Neural crest cell (in vitro differentiated cells): ENCODE results near the gene SLC39A1. TPM values are rescaled to one million over a fixed set of nuclear protein-coding genes. Genes with fewer than 3 reads are reported as not detected.

ENCODE experiments used
- DNase-seq: peaks from one replicate; pipeline ENCODE4 v3.0.0; 2021; ENCODE audit warnings: low read depth, mixed read lengths, low spot score
- H3K27ac Mint-ChIP-seq: one replicate; pipeline ENCODE4 v1.8.0; 2021; ENCODE audit warnings: mild to moderate bottlenecking, mixed read lengths; ENCODE audit not compliant: unreplicated experiment
- H3K27me3 Mint-ChIP-seq: 2 replicates; pipeline ENCODE4 v1.8.0; 2021; ENCODE audit warnings: low read depth, mild to moderate bottlenecking, mixed read lengths
- H3K36me3 Mint-ChIP-seq: 2 replicates; pipeline ENCODE4 v1.8.0; 2021; ENCODE audit warnings: low read depth, mild to moderate bottlenecking, mixed read lengths
- H3K4me1 Mint-ChIP-seq: 2 replicates; pipeline ENCODE4 v1.8.0; 2021; ENCODE audit warnings: mixed read lengths
- H3K4me3 Mint-ChIP-seq: one replicate; pipeline ENCODE4 v1.8.0; 2021; ENCODE audit warnings: mild to moderate bottlenecking, mixed read lengths
- H3K9me3 Mint-ChIP-seq: 2 replicates; pipeline ENCODE4 v1.8.0; 2021; ENCODE audit warnings: mixed read lengths
- total RNA-seq: library from RNA; stranded (reverse); gene quantifications from 2 replicates; pipeline ENCODE4 v1.2.1, GENCODE V29; 2021
- TF ChIP-seq, protein P1 (sequence below): fragments of 200-600 bp; sonication (generic); conservative IDR thresholded peaks from 2 replicates; pipeline ENCODE4 v1.5.0; 2021; ENCODE audit warnings: antibody characterized with exemption, mild to moderate bottlenecking

Gene SLC39A1
- total RNA-seq, 1 donor from 2014 or later = 113 TPM

- peaks cover 2% of the 10 kb centered on the region for H3K27me3 Mint-ChIP-seq
- H3K4me1 Mint-ChIP-seq = peaks cover 58% of the 10 kb centered on the region
- TF ChIP-seq, protein P1, sequence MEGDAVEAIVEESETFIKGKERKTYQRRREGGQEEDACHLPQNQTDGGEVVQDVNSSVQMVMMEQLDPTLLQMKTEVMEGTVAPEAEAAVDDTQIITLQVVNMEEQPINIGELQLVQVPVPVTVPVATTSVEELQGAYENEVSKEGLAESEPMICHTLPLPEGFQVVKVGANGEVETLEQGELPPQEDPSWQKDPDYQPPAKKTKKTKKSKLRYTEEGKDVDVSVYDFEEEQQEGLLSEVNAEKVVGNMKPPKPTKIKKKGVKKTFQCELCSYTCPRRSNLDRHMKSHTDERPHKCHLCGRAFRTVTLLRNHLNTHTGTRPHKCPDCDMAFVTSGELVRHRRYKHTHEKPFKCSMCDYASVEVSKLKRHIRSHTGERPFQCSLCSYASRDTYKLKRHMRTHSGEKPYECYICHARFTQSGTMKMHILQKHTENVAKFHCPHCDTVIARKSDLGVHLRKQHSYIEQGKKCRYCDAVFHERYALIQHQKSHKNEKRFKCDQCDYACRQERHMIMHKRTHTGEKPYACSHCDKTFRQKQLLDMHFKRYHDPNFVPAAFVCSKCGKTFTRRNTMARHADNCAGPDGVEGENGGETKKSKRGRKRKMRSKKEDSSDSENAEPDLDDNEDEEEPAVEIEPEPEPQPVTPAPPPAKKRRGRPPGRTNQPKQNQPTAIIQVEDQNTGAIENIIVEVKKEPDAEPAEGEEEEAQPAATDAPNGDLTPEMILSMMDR = no peak
- no peak for DNase-seq
- peak overlapping the region; percentile 88 for H3K4me3 Mint-ChIP-seq
- H3K27ac Mint-ChIP-seq = no peak overlapping the region
- no peaks in the 10 kb centered on the region for H3K36me3 Mint-ChIP-seq
- H3K9me3 Mint-ChIP-seq = no peaks in the 10 kb centered on the region
These were observed 4.4 kb downstream of the SLC39A1 start for GRCh38 chr1:153958961-153959260.

- Mint-ChIP-seq H3K27ac (peak within 1 kb of the TSS; percentile 98), H3K9me3 (no peaks in the 10 kb centered on the region), H3K4me1 (peaks cover 53% of the 10 kb centered on the region), H3K27me3 (peaks cover 2% of the 10 kb centered on the region), H3K4me3 (peak within 1 kb of the TSS; percentile 88), H3K36me3 (no peaks in the 10 kb centered on the region)
- TF ChIP-seq, protein P1 = no peak
- DNase-seq = peak; percentile 93
These were observed 5.0 kb downstream of the SLC39A1 start, which contains the start of gene CRTC2 for GRCh38 chr1:153958111-153958960. Gene CRTC2 (minus strand): TSS chr1:153958612. CDS start chr1:153958497, 115 bp downstream.

GRCh38 chr1:153957744-153958110 lies 5.6 kb downstream of the SLC39A1 start:
- peak overlapping the region; percentile 88 for H3K4me3 Mint-ChIP-seq
- H3K36me3 Mint-ChIP-seq = no peaks in the 10 kb centered on the region
- TF ChIP-seq, protein P1 = no peak
- no peaks in the 10 kb centered on the region for H3K9me3 Mint-ChIP-seq
- no peak for DNase-seq
- H3K27me3 Mint-ChIP-seq = peaks cover 2% of the 10 kb centered on the region
- H3K27ac Mint-ChIP-seq = peak overlapping the region; percentile 98
- peaks cover 49% of the 10 kb centered on the region for H3K4me1 Mint-ChIP-seq

DNA sequence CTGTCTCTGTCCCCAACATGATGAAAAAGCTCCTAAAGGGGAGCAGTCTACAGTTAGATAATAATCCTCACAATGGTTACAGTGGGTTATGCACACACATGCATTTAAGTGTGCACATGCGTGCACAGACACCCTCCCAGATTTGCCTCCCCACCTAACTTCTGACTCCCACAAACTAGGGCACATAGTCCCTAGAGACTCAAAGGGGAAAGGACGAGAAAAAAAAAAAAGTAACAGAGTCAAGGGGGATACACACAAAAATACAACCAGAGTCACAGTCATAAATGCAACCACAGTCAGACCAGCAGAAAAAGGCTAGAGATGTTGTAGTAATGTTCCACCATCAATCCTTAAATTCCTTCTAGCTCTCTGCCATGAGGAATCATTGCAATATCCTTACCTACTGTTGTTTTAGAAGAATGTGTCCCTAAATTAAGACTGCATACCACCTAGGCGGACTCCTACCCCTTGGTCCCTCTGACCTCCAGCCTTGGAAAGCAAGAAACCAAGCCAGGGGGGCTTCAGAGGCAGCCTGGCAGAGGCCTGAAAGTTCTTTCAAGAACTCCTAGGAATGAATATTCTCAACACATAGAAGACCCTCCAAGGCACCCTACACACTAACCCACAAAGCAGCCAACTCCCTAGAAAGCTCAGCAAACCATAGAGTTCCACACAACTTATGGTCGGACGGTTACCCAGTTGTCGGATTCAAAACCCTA lies 6.2 kb downstream of the SLC39A1 start:
- TF ChIP-seq, protein P1 = no peak
- Mint-ChIP-seq H3K27me3 (peaks cover 2% of the 10 kb centered on the region), H3K4me3 (peak overlapping the region; percentile 88), H3K9me3 (no peaks in the 10 kb centered on the region), H3K36me3 (no peaks in the 10 kb centered on the region), H3K27ac (peak overlapping the region; percentile 98), H3K4me1 (peaks cover 43% of the 10 kb centered on the region)
- no peak for DNase-seq

DNA sequence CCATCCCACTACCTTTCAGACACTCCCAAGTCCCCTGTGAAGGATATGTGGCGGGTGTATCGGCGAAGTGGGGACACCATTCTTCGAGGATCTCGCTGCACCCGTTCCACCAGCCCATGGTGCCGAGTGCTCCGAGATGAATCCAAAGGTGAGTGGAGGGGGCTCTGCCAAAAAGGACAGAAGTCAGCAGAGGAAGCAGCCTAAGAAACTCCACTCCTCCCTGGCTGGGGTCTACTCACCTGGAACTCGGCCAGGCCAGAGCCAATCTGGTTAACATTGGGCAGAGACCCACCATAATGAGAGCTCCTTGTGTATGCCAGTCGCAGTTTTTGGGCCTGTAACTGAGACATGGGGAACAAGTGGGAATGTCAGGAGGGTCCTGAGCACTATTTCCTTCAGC lies 8.5 kb downstream of the SLC39A1 start:
- Mint-ChIP-seq H3K27ac (no peak overlapping the region), H3K36me3 (no peaks in the 10 kb centered on the region), H3K9me3 (no peaks in the 10 kb centered on the region), H3K27me3 (peaks cover 2% of the 10 kb centered on the region), H3K4me3 (peak overlapping the region; percentile 76), H3K4me1 (peaks cover 26% of the 10 kb centered on the region)
- DNase-seq = no peak
- TF ChIP-seq, protein P1 = no peak
